ENCODE results near the gene THSD7A. TPM values are rescaled to one million over a fixed set of nuclear protein-coding genes. Genes with fewer than 3 reads are reported as not detected.

THSD7A gene
- total and polyA plus RNA-seq, 10 of the 15 experiments (the other 5 are each of a cell fraction or from before 2014, with no cell fraction given), result 0.03 to 0.09 (median 0.03) TPM; not detected in 7

DNA sequence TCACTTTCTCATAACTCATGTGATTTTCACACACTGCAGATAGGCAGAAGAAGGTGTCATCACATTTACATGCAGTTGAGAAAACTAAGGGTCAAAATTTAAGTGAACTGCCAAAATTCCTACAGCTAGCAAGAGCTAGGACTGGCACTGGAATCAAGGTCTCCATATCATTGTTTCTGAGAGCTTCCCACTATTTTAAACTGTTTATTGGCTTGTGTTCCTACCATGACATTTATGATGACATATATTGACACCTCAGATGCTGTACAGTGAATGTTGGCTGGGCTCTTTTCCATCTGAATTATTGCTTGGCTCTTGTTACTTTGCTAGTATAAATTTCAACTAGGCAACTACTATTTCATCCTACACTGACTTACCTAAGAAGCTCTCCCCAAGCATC is 2.0 kb downstream of the THSD7A start (continued):
- TF ChIP-seq, protein P1, sequence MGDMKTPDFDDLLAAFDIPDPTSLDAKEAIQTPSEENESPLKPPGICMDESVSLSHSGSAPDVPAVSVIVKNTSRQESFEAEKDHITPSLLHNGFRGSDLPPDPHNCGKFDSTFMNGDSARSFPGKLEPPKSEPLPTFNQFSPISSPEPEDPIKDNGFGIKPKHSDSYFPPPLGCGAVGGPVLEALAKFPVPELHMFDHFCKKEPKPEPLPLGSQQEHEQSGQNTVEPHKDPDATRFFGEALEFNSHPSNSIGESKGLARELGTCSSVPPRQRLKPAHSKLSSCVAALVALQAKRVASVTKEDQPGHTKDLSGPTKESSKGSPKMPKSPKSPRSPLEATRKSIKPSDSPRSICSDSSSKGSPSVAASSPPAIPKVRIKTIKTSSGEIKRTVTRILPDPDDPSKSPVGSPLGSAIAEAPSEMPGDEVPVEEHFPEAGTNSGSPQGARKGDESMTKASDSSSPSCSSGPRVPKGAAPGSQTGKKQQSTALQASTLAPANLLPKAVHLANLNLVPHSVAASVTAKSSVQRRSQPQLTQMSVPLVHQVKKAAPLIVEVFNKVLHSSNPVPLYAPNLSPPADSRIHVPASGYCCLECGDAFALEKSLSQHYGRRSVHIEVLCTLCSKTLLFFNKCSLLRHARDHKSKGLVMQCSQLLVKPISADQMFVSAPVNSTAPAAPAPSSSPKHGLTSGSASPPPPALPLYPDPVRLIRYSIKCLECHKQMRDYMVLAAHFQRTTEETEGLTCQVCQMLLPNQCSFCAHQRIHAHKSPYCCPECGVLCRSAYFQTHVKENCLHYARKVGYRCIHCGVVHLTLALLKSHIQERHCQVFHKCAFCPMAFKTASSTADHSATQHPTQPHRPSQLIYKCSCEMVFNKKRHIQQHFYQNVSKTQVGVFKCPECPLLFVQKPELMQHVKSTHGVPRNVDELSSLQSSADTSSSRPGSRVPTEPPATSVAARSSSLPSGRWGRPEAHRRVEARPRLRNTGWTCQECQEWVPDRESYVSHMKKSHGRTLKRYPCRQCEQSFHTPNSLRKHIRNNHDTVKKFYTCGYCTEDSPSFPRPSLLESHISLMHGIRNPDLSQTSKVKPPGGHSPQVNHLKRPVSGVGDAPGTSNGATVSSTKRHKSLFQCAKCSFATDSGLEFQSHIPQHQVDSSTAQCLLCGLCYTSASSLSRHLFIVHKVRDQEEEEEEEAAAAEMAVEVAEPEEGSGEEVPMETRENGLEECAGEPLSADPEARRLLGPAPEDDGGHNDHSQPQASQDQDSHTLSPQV (IDR thresholded peaks at IDR 0.05), result no peak
- no peak for TF ChIP-seq ZZZ3 (IDR thresholded peaks at IDR 0.05; ENCODE audit: control insufficient read depth, insufficient read length, low read depth)

DNA sequence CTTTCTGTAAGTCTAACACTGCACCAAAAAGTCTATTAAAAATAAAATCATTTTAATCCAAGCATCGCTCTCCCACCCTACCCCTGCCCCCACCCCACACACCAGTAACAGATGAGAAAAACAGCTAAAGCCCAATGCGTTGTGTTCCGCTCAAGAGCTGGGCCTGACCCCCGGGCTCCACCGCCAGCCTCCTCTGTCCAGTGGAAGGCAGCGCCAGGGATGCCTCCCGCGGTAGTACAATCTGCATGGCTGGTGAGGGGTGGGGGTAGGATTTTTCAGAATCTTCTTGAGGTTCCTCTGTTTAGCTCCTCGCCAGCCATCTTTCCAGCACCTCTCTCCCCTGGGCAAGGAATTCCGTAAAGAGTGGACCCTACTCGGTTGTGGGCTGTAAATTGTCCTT is 12.1 kb downstream of the THSD7A start:
- FAIRE-seq (no peak), ATAC-seq (no peak), DNase-seq (ENCODE audit: low read depth, low spot score) (no peak)
- in situ Hi-C loops (cut with MboI), result no loop called here
- RAD21 ChIA-PET (ENCODE audit: unreplicated experiment), result no interaction called here
- no peak for TF ChIP-seq NR2C1 (IDR thresholded peaks at IDR 0.05)
- no peak for TF ChIP-seq TARDBP (IDR thresholded peaks at IDR 0.05; ENCODE audit: borderline replicate concordance)
- TF ChIP-seq SMAD1 (IDR thresholded peaks at IDR 0.05; ENCODE audit: low read depth, partially characterized antibody), result no peak
- no peak for TF ChIP-seq CREM (IDR thresholded peaks at IDR 0.05; ENCODE audit: low read depth)
- TF ChIP-seq, protein P2, sequence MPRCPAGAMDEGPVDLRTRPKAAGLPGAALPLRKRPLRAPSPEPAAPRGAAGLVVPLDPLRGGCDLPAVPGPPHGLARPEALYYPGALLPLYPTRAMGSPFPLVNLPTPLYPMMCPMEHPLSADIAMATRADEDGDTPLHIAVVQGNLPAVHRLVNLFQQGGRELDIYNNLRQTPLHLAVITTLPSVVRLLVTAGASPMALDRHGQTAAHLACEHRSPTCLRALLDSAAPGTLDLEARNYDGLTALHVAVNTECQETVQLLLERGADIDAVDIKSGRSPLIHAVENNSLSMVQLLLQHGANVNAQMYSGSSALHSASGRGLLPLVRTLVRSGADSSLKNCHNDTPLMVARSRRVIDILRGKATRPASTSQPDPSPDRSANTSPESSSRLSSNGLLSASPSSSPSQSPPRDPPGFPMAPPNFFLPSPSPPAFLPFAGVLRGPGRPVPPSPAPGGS (IDR thresholded peaks at IDR 0.05; ENCODE audit: borderline replicate concordance, insufficient read depth, low read depth, low read length, poor library complexity, severe bottlenecking), result no peak
- no peak for TF ChIP-seq ZBED1 (IDR thresholded peaks at IDR 0.05; ENCODE audit: borderline replicate concordance)
- no TSS peak for BruUV-seq (replicated peaks)
- POLR2A ChIA-PET, result no interaction called here
- H2AFZ ChIP-seq (ENCODE audit: control insufficient read depth, low read depth, low read length), result no peak overlapping the region
- no peaks in the 10 kb centered on the region for H3K36me3 ChIP-seq (ENCODE audit: control insufficient read depth in 2 of 2, insufficient read depth in 2 of 2, low read length in 1 of 2)
- no peaks in the 10 kb centered on the region for H3K79me2 ChIP-seq (ENCODE audit: control insufficient read depth, insufficient read depth, low read length)
- no peaks in the 10 kb centered on the region for H3K4me1 ChIP-seq (ENCODE audit: control insufficient read depth, insufficient read depth, low read length)
- 53% methylated on average over 11 of the region's 11 CpGs for WGBS (ENCODE audit: insufficient coverage, insufficient replicate concordance, low lambda C conversion rate, missing lambda C conversion rate)
- no peaks in the 10 kb centered on the region for H3K27me3 ChIP-seq (replicated peaks in 1 of 2; ENCODE audit: control insufficient read depth in 2 of 2, insufficient read depth in 2 of 2, low read length in 1 of 2)
- SMC1A ChIA-PET (ENCODE audit: uncharacterized antibody, unreplicated experiment), result no interaction called here
- no peaks in the 10 kb centered on the region for H3K9me3 ChIP-seq (replicated peaks; ENCODE audit: control insufficient read depth, insufficient read depth, low read length)
- CTCF ChIA-PET, result no interaction called here
- intact Hi-C loops (cut with micrococcal nuclease; ENCODE audit: unreplicated experiment), result no loop called here
- no peaks in the 10 kb centered on the region for H4K20me1 ChIP-seq (ENCODE audit: control insufficient read depth, insufficient read depth)
- no peak overlapping the region for H3K4me3 ChIP-seq
- no peak overlapping the region for H3K9ac ChIP-seq (ENCODE audit: control insufficient read depth, insufficient read depth, low read length)
- H3K27ac ChIP-seq (ENCODE audit: control insufficient read depth, insufficient read depth), result no peak overlapping the region
- H3K4me2 ChIP-seq (ENCODE audit: control insufficient read depth, insufficient read depth), result no peak overlapping the region
